GM19023 (cell line): ENCODE data around the gene MGAT5.

Experiments
- ATAC-seq: cut with Tn5 transposase; IDR thresholded peaks from one replicate; pipeline ENCODE4 v1.9.1; 2021; ENCODE audit warnings: mild to moderate bottlenecking, moderate library complexity; ENCODE audit not compliant: unreplicated experiment

MGAT5 gene

GRCh38 chr2:134359367-134360081, 105.7 kb downstream of the MGAT5 start:
- no peak for ATAC-seq

DNA sequence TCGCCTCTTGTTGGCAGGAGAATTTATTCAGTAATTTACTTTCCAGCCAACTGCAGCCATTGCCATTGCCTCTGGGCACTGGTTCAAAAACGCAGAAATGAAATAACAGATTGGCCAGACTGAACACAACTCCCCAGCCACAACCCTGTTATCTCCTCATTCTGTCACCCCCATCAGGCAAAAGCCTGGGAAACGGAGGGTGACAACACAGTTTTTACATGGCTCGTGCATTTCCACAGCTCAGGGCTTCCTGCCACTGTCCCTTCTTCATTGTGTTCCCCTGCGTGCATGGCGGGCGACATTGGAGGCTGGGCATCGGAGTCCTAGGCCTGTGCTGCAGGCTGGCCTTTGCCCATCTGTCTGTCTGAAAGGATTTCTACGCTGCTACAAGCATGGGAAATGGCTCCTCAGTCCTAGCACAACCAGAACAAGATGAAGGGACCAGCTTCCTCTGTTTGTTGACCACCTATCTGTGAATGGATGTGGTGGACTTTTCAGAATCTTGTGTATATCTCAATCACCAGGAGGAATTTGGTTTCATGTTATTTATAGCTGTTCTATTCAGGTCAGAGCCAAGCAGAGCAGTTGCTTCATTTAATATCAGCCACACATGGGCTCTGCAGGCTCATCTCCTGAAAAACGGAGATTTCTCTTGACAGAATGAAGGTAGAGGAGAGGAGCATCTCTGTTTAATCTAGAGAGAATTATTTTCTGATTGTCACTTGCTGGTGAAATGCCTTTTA, 107.0 kb downstream of the MGAT5 start:
- no peak for ATAC-seq

DNA sequence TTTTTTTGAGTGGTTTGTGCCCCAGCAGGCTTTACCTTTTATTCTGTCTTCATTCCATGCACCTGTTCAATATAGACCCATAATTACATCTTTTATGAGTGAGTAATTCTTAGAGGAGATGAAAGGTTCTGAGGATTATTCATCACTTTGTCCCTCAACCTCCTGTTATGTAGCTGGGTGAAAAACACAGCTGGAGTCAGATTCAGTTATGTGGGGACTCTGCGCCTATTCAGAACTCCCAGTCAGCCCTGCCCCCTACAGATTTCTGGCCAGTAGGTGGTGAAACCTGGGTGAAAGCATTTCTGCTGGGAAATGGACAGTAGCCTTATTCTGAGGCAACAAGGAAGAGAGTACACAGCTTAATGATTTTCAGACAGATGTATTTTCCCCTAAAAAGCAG, 107.8 kb downstream of the MGAT5 start:
- ATAC-seq, result no peak

- no peak for ATAC-seq
Measured at GRCh38 chr2:134362152-134362668, 108.3 kb downstream of the MGAT5 start.

DNA sequence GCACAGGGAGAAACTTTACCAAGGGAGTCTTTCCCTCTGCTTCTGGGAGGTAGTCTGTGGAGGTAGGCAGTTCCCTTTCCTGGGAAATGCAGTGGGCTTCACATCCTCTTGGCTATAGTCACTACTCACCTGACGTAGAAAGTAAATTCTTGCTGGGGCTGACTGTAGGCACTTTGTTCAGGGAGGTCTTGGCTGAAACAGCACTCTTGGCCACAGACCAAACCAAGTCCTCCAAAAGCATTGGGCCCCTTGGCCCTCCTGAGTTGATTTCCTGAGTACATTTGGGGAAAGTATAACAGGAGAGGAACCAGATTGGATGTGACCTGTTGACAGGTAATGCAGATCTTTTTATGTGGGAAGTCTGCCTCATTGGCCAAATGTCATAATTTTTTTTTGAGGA, 108.9 kb downstream of the MGAT5 start:
- no peak for ATAC-seq

GRCh38 chr2:134365356-134365755, 111.5 kb downstream of the MGAT5 start:
- ATAC-seq, result no peak

DNA sequence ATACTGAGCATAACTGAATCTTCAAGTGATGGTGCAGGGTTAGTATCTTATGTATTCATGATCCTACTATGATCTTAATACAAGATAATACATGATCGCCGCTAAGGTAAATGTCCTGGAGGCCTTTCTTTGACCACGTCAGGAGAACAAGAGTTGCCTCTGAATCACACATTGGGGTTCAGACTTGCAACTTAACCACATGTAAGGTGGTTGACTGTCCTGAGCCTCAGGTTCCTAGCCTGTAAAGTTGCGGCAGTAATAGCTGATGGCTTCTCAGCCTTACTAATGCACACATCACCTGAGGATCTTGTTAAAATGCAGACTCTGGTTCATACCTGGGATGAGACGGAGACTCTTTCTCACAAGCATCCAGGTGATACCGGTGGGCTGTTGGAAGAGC, 112.5 kb downstream of the MGAT5 start:
- no peak for ATAC-seq

GRCh38 chr2:134367213-134367612, 113.3 kb downstream of the MGAT5 start:
- no peak for ATAC-seq

GRCh38 chr2:134368009-134368817, 114.3 kb downstream of the MGAT5 start:
- ATAC-seq, result no peak

- no peak for ATAC-seq
Measured at GRCh38 chr2:134369220-134369902, 115.5 kb downstream of the MGAT5 start.

GRCh38 chr2:134370655-134371445, 117.0 kb downstream of the MGAT5 start:
- ATAC-seq, result no peak

- ATAC-seq, result no peak
Measured at GRCh38 chr2:134372141-134372540, 118.3 kb downstream of the MGAT5 start.

DNA sequence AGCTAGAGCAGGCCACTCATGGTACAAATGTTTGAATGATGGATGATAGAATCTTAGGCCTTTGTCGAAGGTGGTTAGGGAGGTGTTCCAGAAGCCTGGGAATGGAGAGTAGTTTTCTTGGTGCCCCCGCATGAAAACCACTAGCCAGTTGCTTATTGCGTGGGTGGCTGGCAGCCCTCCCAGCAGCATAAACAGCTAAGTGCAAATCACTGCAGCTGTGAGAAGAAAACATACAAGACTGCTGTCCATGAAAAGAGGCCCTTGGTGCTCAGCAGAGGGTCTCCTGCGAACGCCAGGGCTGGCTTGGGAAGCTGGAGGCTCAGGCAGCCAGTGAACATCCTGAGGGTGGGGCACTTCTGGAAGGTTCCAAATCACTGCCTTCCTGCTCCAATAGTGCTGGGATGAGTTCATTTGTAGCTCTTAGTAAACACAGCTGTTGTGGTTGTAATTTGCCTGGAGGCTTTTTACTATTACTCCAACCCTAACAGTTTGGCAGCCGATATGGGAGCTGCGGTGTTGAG, 118.8 kb downstream of the MGAT5 start:
- ATAC-seq, result no peak

DNA sequence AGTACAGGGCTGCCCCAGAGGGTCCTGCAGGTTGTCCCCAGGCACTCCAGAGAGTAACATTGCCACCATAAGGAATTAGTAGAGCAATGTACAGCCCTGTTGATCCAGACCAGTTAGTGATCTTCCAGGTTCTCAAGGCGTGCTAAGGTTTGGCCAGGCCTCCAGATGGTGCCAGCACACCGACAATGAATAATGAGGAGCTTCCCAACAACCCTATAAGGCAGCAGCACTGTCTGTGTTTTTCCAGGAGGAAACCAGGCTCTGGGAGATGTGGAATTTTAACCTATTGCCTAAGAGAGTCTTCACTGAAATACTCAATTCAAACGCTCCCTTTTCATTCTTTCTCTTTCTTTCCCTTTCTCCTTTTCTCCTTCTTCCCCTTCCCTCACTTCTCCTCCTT, 122.1 kb downstream of the MGAT5 start:
- ATAC-seq, result no peak

- ATAC-seq, result no peak
Measured at GRCh38 chr2:134377730-134378129, 123.9 kb downstream of the MGAT5 start.

GRCh38 chr2:134379293-134379692, 125.4 kb downstream of the MGAT5 start:
- ATAC-seq, result no peak

- no peak for ATAC-seq
Measured at GRCh38 chr2:134379722-134380121, 125.8 kb downstream of the MGAT5 start.

- ATAC-seq, result no peak
Measured at GRCh38 chr2:134381141-134381540, 127.3 kb downstream of the MGAT5 start.

DNA sequence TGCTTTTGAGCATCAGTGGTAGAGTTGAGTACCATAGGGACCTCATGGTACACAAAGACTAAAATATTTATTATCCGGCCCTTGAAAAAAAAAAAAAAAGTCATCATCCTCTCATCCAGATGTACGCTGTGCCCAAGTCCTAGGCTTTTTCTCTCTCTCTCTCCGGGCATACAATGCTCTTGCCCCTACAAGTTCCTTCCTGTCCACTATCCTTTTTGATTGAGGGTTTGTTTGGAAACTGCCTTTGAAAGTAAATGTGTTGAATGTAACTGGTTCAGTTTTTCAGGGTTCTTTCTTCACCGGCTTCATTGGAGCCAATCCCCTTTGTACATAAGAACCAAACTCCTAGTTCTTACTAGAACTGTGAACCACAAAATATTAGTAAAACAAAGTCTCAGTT, 130.3 kb downstream of the MGAT5 start:
- ATAC-seq, result no peak

GRCh38 chr2:134385195-134385594, 131.3 kb downstream of the MGAT5 start:
- no peak for ATAC-seq
